ENCODE data around the gene TF. TPM values are rescaled to one million over a fixed set of nuclear protein-coding genes. Genes with fewer than 3 reads are reported as not detected.

Gene TF
- polyA plus RNA-seq, 3 donors, result 0.73 TPM; not detected in 2

DNA sequence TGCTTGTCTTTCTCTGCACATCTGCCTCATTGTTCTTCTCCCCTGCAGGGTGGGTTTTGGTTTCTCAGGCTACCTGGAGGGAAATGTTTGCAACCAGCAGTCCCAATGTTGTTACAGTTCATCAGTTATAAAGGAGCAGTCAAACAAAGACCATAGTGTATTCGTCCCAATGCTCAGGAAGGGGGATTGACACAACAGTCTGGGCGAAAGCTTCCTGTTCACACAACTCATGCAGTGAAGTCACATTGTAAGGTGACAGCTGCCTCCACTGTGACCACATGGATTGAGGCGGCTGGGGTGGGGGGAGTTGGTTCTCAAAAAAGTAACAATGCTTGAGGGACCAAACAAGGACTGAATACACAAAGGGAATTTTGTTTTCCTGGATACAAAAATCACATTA, 28.8 kb upstream of the TF start:
- intact Hi-C loops (cut with micrococcal nuclease), result no loop called here
- no peaks in the 10 kb centered on the region for H3K79me2 ChIP-seq (ENCODE audit: insufficient read depth, low read length)
- Mint-ChIP-seq H3K27me3 (ENCODE audit: low read depth in 3 of 3) (peaks cover 0 to 9% (median 1%) of the 10 kb centered on the region in 3 donors), H3K9me3 (peaks cover 2 to 7% (median 5%) of the 10 kb centered on the region in 7 donors), H3K4me3 (no peak overlapping the region), H3K36me3 (no peaks in the 10 kb centered on the region), H3K4me1 (no peaks in the 10 kb centered on the region), H3K27ac (no peak overlapping the region)
- peaks cover 0 to 4% of the 10 kb centered on the region in 2 donors for H3K9me3 ChIP-seq (replicated peaks in 1 of 2; ENCODE audit: control insufficient read depth in 1 of 2, insufficient read depth in 1 of 2, low read length in 2 of 2)
- no peak overlapping the region for H3K9ac ChIP-seq (ENCODE audit: insufficient read depth, low read length, poor library complexity, severe bottlenecking)
- H3K27ac ChIP-seq (ENCODE audit: low read depth in 1 of 2, low read length in 2 of 2), result no peak overlapping the region
- H2AFZ ChIP-seq (ENCODE audit: insufficient read depth, low read depth, low read length, poor library complexity, severe bottlenecking), result no peak overlapping the region
- no peaks in the 10 kb centered on the region for H4K20me1 ChIP-seq (ENCODE audit: insufficient read depth, low read length)
- H3K4me1 ChIP-seq (ENCODE audit: control insufficient read depth in 1 of 2, insufficient read depth in 2 of 2, low read length in 2 of 2), result no peaks in the 10 kb centered on the region
- H3K4me3 ChIP-seq (replicated peaks in 1 of 3; ENCODE audit: low read depth in 2 of 3, low read length in 3 of 3), result no peak overlapping the region
- H3K36me3 ChIP-seq (replicated peaks in 1 of 2; ENCODE audit: control insufficient read depth in 1 of 2, insufficient read depth in 2 of 2, low read length in 2 of 2), result no peaks in the 10 kb centered on the region
- H3K4me2 ChIP-seq (replicated peaks; ENCODE audit: extremely low read depth, low read length, poor library complexity, severe bottlenecking), result no peak overlapping the region
- H3K27me3 ChIP-seq (ENCODE audit: control insufficient read depth in 2 of 2, insufficient read depth in 2 of 2, low read length in 2 of 2), result no peaks in the 10 kb centered on the region
- no peak for DNase-seq
- WGBS (ENCODE audit: insufficient coverage), result 60% methylated on average over 1 of the region's 3 CpGs
- TF ChIP-seq, protein P1, sequence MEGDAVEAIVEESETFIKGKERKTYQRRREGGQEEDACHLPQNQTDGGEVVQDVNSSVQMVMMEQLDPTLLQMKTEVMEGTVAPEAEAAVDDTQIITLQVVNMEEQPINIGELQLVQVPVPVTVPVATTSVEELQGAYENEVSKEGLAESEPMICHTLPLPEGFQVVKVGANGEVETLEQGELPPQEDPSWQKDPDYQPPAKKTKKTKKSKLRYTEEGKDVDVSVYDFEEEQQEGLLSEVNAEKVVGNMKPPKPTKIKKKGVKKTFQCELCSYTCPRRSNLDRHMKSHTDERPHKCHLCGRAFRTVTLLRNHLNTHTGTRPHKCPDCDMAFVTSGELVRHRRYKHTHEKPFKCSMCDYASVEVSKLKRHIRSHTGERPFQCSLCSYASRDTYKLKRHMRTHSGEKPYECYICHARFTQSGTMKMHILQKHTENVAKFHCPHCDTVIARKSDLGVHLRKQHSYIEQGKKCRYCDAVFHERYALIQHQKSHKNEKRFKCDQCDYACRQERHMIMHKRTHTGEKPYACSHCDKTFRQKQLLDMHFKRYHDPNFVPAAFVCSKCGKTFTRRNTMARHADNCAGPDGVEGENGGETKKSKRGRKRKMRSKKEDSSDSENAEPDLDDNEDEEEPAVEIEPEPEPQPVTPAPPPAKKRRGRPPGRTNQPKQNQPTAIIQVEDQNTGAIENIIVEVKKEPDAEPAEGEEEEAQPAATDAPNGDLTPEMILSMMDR (IDR thresholded peaks at IDR 0.05), result no peak

DNA sequence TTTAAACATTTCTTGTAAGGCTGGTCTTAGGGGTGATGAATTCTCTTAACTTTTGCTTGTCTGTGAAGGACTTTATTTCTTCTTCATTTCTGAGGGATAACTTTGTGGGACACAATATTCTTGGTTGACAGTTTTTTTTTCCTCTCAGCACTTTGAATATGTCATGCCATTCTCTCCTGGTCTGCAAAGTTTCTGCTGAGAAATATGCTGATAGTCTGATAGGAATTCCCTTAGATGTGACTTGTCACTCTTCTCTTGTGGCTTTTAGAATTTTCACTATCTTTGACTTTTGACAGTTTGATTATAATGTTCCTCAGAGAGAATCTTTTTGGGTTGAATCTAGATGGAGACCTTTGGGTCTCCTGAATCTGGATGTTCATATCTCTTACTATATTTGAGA, 23.3 kb upstream of the TF start:
- Mint-ChIP-seq H3K27ac (no peak overlapping the region), H3K4me3 (no peak overlapping the region)

More for the DNA sequence above, 23.3 kb upstream of the TF start:
- Histone ChIP-seq H3K9me3 (replicated peaks in 1 of 2; ENCODE audit: control insufficient read depth in 1 of 2, insufficient read depth in 1 of 2, low read length in 2 of 2) (peaks cover 4 to 7% of the 10 kb centered on the region in 2 donors), H3K9ac (ENCODE audit: insufficient read depth, low read length, poor library complexity, severe bottlenecking) (no peak overlapping the region), H3K27me3 (ENCODE audit: control insufficient read depth in 2 of 2, insufficient read depth in 2 of 2, low read length in 2 of 2) (no peaks in the 10 kb centered on the region), H3K4me2 (replicated peaks; ENCODE audit: extremely low read depth, low read length, poor library complexity, severe bottlenecking) (no peak overlapping the region), H3K79me2 (ENCODE audit: insufficient read depth, low read length) (no peaks in the 10 kb centered on the region), H2AFZ (ENCODE audit: insufficient read depth, low read depth, low read length, poor library complexity, severe bottlenecking) (no peak overlapping the region), H4K20me1 (ENCODE audit: insufficient read depth, low read length) (no peaks in the 10 kb centered on the region), H3K4me1 (ENCODE audit: control insufficient read depth in 1 of 2, insufficient read depth in 2 of 2, low read length in 2 of 2) (no peaks in the 10 kb centered on the region), H3K36me3 (replicated peaks in 1 of 2; ENCODE audit: control insufficient read depth in 1 of 2, insufficient read depth in 2 of 2, low read length in 2 of 2) (no peaks in the 10 kb centered on the region), H3K27ac (ENCODE audit: low read depth in 1 of 2, low read length in 2 of 2) (no peak overlapping the region), H3K4me3 (replicated peaks in 1 of 3; ENCODE audit: low read depth in 2 of 3, low read length in 3 of 3) (no peak overlapping the region)
- Mint-ChIP-seq H3K9me3 (peaks cover 7 to 22% (median 14%) of the 10 kb centered on the region in 7 donors), H3K4me1 (no peaks in the 10 kb centered on the region), H3K27me3 (ENCODE audit: low read depth in 3 of 3) (peaks cover 0 to 11% (median 0%) of the 10 kb centered on the region in 3 donors), H3K36me3 (no peaks in the 10 kb centered on the region)
- no peak for DNase-seq
- intact Hi-C loops (cut with micrococcal nuclease), result no loop called here
- TF ChIP-seq, protein P1 (IDR thresholded peaks at IDR 0.05), result no peak

Data from CD14-positive monocyte (primary cell).